NCI-H1930 (cell line): Measurements from ENCODE around the gene DDC.

Source experiments
- DNase-seq, 2 experiments: peaks; one replicate each; lab custom pipeline; 2025; lab: John Stamatoyannopoulos, UW

The DDC gene

GRCh38 chr7:50564640-50565558 is at the start of gene DDC:
TSS of gene DDC (minus strand) at chr7:50565405. CDS start at chr7:50544085, 21,320 bp downstream.
- DNase-seq, result no peak

GRCh38 chr7:50613473-50613872 is 48.3 kb upstream of the DDC start:
- no peak for DNase-seq

- no peak for DNase-seq
Observed at GRCh38 chr7:50612704-50613103, 47.5 kb upstream of the DDC start.

GRCh38 chr7:50610521-50611277 is 45.5 kb upstream of the DDC start:
- no peak for DNase-seq

- DNase-seq, result no peak
Observed at GRCh38 chr7:50608196-50608906, 43.1 kb upstream of the DDC start.

- DNase-seq, result no peak
Observed at GRCh38 chr7:50607524-50608125, 42.4 kb upstream of the DDC start.

- no peak for DNase-seq
Observed at GRCh38 chr7:50605059-50605458, 39.9 kb upstream of the DDC start.

GRCh38 chr7:50603287-50603686 is 38.1 kb upstream of the DDC start:
- DNase-seq, result no peak

GRCh38 chr7:50599385-50599784 is 34.2 kb upstream of the DDC start:
- peak; percentile 41 to 42 for DNase-seq

- DNase-seq, result no peak
Observed at GRCh38 chr7:50598460-50599343, 33.5 kb upstream of the DDC start.

- DNase-seq, result no peak
Observed at GRCh38 chr7:50596484-50596883, 31.3 kb upstream of the DDC start.

GRCh38 chr7:50595491-50596102 is 30.4 kb upstream of the DDC start:
- peak; percentile 21 for DNase-seq

GRCh38 chr7:50594734-50595485 is 29.7 kb upstream of the DDC start:
- DNase-seq, result no peak

GRCh38 chr7:50594136-50594535 is 28.9 kb upstream of the DDC start:
- no peak for DNase-seq

- no peak for DNase-seq
Observed at GRCh38 chr7:50592940-50593339, 27.7 kb upstream of the DDC start.

- DNase-seq, result peak; percentile 30 to 48
Observed at GRCh38 chr7:50591480-50592438, 26.6 kb upstream of the DDC start.

GRCh38 chr7:50591098-50591479 is 25.9 kb upstream of the DDC start:
- no peak for DNase-seq

GRCh38 chr7:50590535-50590934 is 25.3 kb upstream of the DDC start:
- no peak for DNase-seq

GRCh38 chr7:50589364-50589763 is 24.2 kb upstream of the DDC start:
- DNase-seq, result no peak
